IPS-NIHi7 (cell line): Measurements from ENCODE around the gene ZNG1F.
"Not testable (repeated sequence)": the region's sequence is repeated elsewhere in the genome, so short reads cannot be mapped to it uniquely, and the experiment has no call there.

Experiments used
- DNase-seq: peaks from one replicate; pipeline ENCODE4 v3.0.0; 2012; ENCODE audit warnings: mixed read lengths; ENCODE audit errors: extremely low spot score

ZNG1F gene

GRCh38 chr9:41086685-41087084, 102.4 kb downstream of the ZNG1F start:
- DNase-seq = not testable (repeated sequence)

GRCh38 chr9:41086215-41086614, 102.9 kb downstream of the ZNG1F start:
- DNase-seq = not testable (repeated sequence)

- not testable (repeated sequence) for DNase-seq
Measured at GRCh38 chr9:41082358-41082757, 106.8 kb downstream of the ZNG1F start.
